Activated B cell treated with CpG ODN at 0.5 μM for 24 hours (primary cell): ENCODE results near the gene CSDE1. TPM values are rescaled to one million over a fixed set of nuclear protein-coding genes. Genes with fewer than 3 reads are reported as not detected.

Experiments
- ATAC-seq: fragments of 200-7000 bp; cut with Tn5 transposase; one replicate; pipeline ENCODE4 v1.10.0; 2021; ENCODE audit warnings: low read depth, mild to moderate bottlenecking, moderate library complexity
- CTCF ChIA-PET: fragments of 350-600 bp; sonication (Branson Sonifier 250); formaldehyde crosslinking; loops from one replicate; lab custom pipeline; 2021; ENCODE audit warnings: antibody characterized with exemption; lab: Charles Lee
- POLR2A ChIA-PET: fragments of 350-600 bp; sonication (Branson Sonifier 250); formaldehyde crosslinking; loops from one replicate; lab custom pipeline; 2021; ENCODE audit warnings: antibody characterized with exemption; lab: Charles Lee
- DNase-seq: peaks from one replicate; pipeline ENCODE4 v3.0.0; 2022
- H3K27ac Mint-ChIP-seq: one replicate; pipeline ENCODE4 v1.8.0; 2020; ENCODE audit warnings: mixed read lengths
- H3K27me3 Mint-ChIP-seq: one replicate; pipeline ENCODE4 v1.8.0; 2021; ENCODE audit warnings: mixed read lengths
- H3K36me3 Mint-ChIP-seq: one replicate; pipeline ENCODE4 v1.8.0; 2021; ENCODE audit warnings: low read depth, mixed read lengths
- H3K4me1 Mint-ChIP-seq: one replicate; pipeline ENCODE4 v1.8.0; 2021; ENCODE audit warnings: mixed read lengths
- H3K4me3 Mint-ChIP-seq: one replicate; pipeline ENCODE4 v1.8.0; 2020; ENCODE audit warnings: mild to moderate bottlenecking, mixed read lengths
- H3K9me3 Mint-ChIP-seq: one replicate; pipeline ENCODE4 v1.8.0; 2020; ENCODE audit warnings: mixed read lengths
- CTCF ChIP-seq: fragments of 200-600 bp; IDR thresholded peaks from one replicate; pipeline ENCODE4 v1.8.0; 2022; ENCODE audit warnings: antibody characterized with exemption, mild to moderate bottlenecking
- intact Hi-C: fragments of 100-400 bp; cut with micrococcal nuclease; formaldehyde crosslinking; loops from one replicate; pipeline ENCODE4 v1.15.1; 2024
- total RNA-seq: library from RNA; stranded (reverse); gene quantifications from 2 replicates; pipeline ENCODE4 v1.2.3, GENCODE V29; 2022

CSDE1 gene
- total RNA-seq, 1 donor from 2014 or later = 416 TPM

GRCh38 chr1:114723915-114724314, 33.9 kb downstream of the CSDE1 start:
- DNase-seq (no peak), ATAC-seq (no peak)
- no peak for TF ChIP-seq CTCF
- no peak overlapping the region for H3K4me3 Mint-ChIP-seq
- peaks cover 98% of the 10 kb centered on the region for H3K36me3 Mint-ChIP-seq
- no peaks in the 10 kb centered on the region for H3K27me3 Mint-ChIP-seq
- no peaks in the 10 kb centered on the region for H3K4me1 Mint-ChIP-seq
- no peaks in the 10 kb centered on the region for H3K9me3 Mint-ChIP-seq
- CTCF ChIA-PET = no interaction called here
- POLR2A ChIA-PET = no interaction called here
- intact Hi-C loops = no loop called here
- peak overlapping the region; percentile 24 for H3K27ac Mint-ChIP-seq

- peaks cover 98% of the 10 kb centered on the region for H3K36me3 Mint-ChIP-seq
These were observed 34.3 kb downstream of the CSDE1 start for GRCh38 chr1:114723457-114723856.

GRCh38 chr1:114720492-114720891, 37.3 kb downstream of the CSDE1 start:
- peaks cover 19% of the 10 kb centered on the region for H3K4me1 Mint-ChIP-seq
- no peak for DNase-seq
- no peak for ATAC-seq
- no peak overlapping the region for H3K4me3 Mint-ChIP-seq
- H3K36me3 Mint-ChIP-seq = peaks cover 90% of the 10 kb centered on the region
- TF ChIP-seq CTCF = no peak
- H3K27ac Mint-ChIP-seq = no peak overlapping the region
- H3K9me3 Mint-ChIP-seq = no peaks in the 10 kb centered on the region
- ChIA-PET CTCF (no interaction called here), POLR2A (no interaction called here)
- intact Hi-C loops = loop anchor here (2.0 kb wide), 1 partner anchor 14 kb away; no protein-coding TSS in a partner anchor
- H3K27me3 Mint-ChIP-seq = no peaks in the 10 kb centered on the region

More at GRCh38 chr1:114723457-114723856, 34.3 kb downstream of the CSDE1 start:
- Mint-ChIP-seq H3K4me1 (no peaks in the 10 kb centered on the region), H3K27me3 (no peaks in the 10 kb centered on the region), H3K4me3 (no peak overlapping the region), H3K9me3 (no peaks in the 10 kb centered on the region), H3K27ac (no peak overlapping the region)
- ATAC-seq = no peak
- TF ChIP-seq CTCF = no peak
- CTCF ChIA-PET = no interaction called here
- DNase-seq = no peak
- POLR2A ChIA-PET = no interaction called here
- intact Hi-C loops = no loop called here

GRCh38 chr1:114719424-114719787, 38.4 kb downstream of the CSDE1 start:
- H3K9me3 Mint-ChIP-seq = no peaks in the 10 kb centered on the region
- no peaks in the 10 kb centered on the region for H3K27me3 Mint-ChIP-seq
- H3K4me1 Mint-ChIP-seq = peaks cover 21% of the 10 kb centered on the region
- peaks cover 83% of the 10 kb centered on the region for H3K36me3 Mint-ChIP-seq
- CTCF ChIA-PET = no interaction called here
- no peak for ATAC-seq
- POLR2A ChIA-PET = interaction anchor here (0.6 kb wide), 1 partner anchor 19 kb away, joined by 5 read pairs; no protein-coding TSS in a partner anchor
- DNase-seq = no peak
- no peak overlapping the region for H3K4me3 Mint-ChIP-seq
- no peak overlapping the region for H3K27ac Mint-ChIP-seq
- no peak for TF ChIP-seq CTCF
- intact Hi-C loops = loop anchor here (5.0 kb wide), 1 partner anchor 907 kb away; the partner anchor contains the start of gene RSBN1

- POLR2A ChIA-PET = interaction anchor here (0.6 kb wide), 1 partner anchor 20 kb away, joined by 5 read pairs; no protein-coding TSS in a partner anchor
These were observed 38.9 kb downstream of the CSDE1 start for GRCh38 chr1:114718661-114719423.

More at GRCh38 chr1:114718661-114719423, 38.9 kb downstream of the CSDE1 start:
- Mint-ChIP-seq H3K27ac (no peak overlapping the region), H3K9me3 (no peaks in the 10 kb centered on the region), H3K4me1 (peaks cover 26% of the 10 kb centered on the region), H3K36me3 (peaks cover 84% of the 10 kb centered on the region), H3K27me3 (no peaks in the 10 kb centered on the region), H3K4me3 (no peak overlapping the region)
- DNase-seq (no peak), ATAC-seq (no peak)
- intact Hi-C loops = loop anchor here (5.0 kb wide), 1 partner anchor 907 kb away; the partner anchor contains the start of gene RSBN1
- CTCF ChIA-PET = no interaction called here
- TF ChIP-seq CTCF = no peak
